HepG2 (cell line): Measurements from ENCODE around the gene MGAT5. TPM values are rescaled to one million over a fixed set of nuclear protein-coding genes. Genes with fewer than 3 reads are reported as not detected.
A peak's percentile ranks its signal among the peaks of the same experiment; 100 is the strongest.

Experiments
- DMAP1 ChIP-seq: IDR thresholded peaks from 2 replicates; pipeline ENCODE4 v1.6.1; 2016
- SOX5 ChIP-seq: IDR thresholded peaks from 2 replicates; pipeline ENCODE4 v1.6.1; 2016; ENCODE audit warnings: borderline replicate concordance
- STAG1 ChIP-seq: sonication (generic); formaldehyde crosslinking; IDR thresholded peaks from 2 replicates; pipeline ENCODE4 v1.4.0; 2020; ENCODE audit warnings: missing genetic modification reagents
- TBX2 ChIP-seq: sonication (generic); formaldehyde crosslinking; IDR thresholded peaks from 2 replicates; pipeline ENCODE4 v1.5.0; 2020; ENCODE audit warnings: missing genetic modification reagents, mild to moderate bottlenecking, borderline replicate concordance
- TCF7 ChIP-seq: sonication (generic); IDR thresholded peaks from 2 replicates; pipeline ENCODE4 v1.6.1; 2016; ENCODE audit warnings: antibody characterized with exemption, low read depth
- XRCC5 ChIP-seq: fragments of 200-400 bp; formaldehyde crosslinking; optimal IDR thresholded peaks from 2 replicates; pipeline ENCODE3; 2017; ENCODE audit warnings: mild to moderate bottlenecking, low read length
- YEATS4 ChIP-seq: sonication (generic); formaldehyde crosslinking; IDR thresholded peaks from 2 replicates; pipeline ENCODE4 v1.4.0; 2020; ENCODE audit warnings: missing genetic modification reagents, borderline replicate concordance
- ZNF44 ChIP-seq: sonication (generic); formaldehyde crosslinking; IDR thresholded peaks from 2 replicates; pipeline ENCODE4 v1.5.1; 2020; ENCODE audit warnings: mild to moderate bottlenecking, missing genetic modification reagents
- ZNF570 ChIP-seq: sonication (generic); formaldehyde crosslinking; IDR thresholded peaks from 2 replicates; pipeline ENCODE4 v1.4.0; 2020; ENCODE audit warnings: mild to moderate bottlenecking, missing genetic modification reagents, borderline replicate concordance
- ZNF792 ChIP-seq: IDR thresholded peaks from 2 replicates; pipeline ENCODE4 v1.6.1; 2016
- polyA plus RNA-seq, 8 experiments: library from polyadenylated mRNA; depleted of rRNA in 3 of 8; stranded (reverse) in 7 of 8; unstranded in 1 of 8; fragments of >200 nt; fragmentation: Illumina TruSeq in 4 of 8; extraction: Trizol in 4 of 8; gene quantifications; 2 replicates each; pipeline versions ENCODE4 v1.2.1 to v1.2.3, GENCODE V29; 2011 to 2016; ENCODE audit warnings: low read depth in 4 of 8, missing spikeins in 1 of 8, mixed read lengths in 1 of 8; ENCODE audit not compliant: insufficient read depth in 1 of 8
- total RNA-seq, 5 experiments: library from RNA; depleted of rRNA; stranded (reverse); fragments of >200 nt; fragmentation: Illumina TruSeq; extraction: Trizol; gene quantifications; 2 replicates each; pipeline ENCODE4 v1.2.3, GENCODE V29; 2016; ENCODE audit warnings: low read depth in 1 of 5
- TF ChIP-seq, protein P1 (sequence below): sonication (generic); formaldehyde crosslinking; IDR thresholded peaks from 2 replicates; pipeline ENCODE4 v1.4.0; 2020; ENCODE audit warnings: missing genetic modification reagents, low read depth, mild to moderate bottlenecking, borderline replicate concordance
- TF ChIP-seq, protein P2 (sequence below): sonication (generic); formaldehyde crosslinking; IDR thresholded peaks from 2 replicates; pipeline ENCODE4 v1.5.0; 2020; ENCODE audit warnings: mild to moderate bottlenecking, missing genetic modification reagents, moderate library complexity
- TF ChIP-seq, protein P3 (sequence below): sonication (generic); formaldehyde crosslinking; conservative IDR thresholded peaks from 2 replicates; pipeline ENCODE4 v1.4.0; 2020; ENCODE audit warnings: missing genetic modification reagents
- TF ChIP-seq, protein P4 (sequence below): fragments of 450-650 bp; IDR thresholded peaks from 2 replicates; pipeline ENCODE4 v1.6.1; 2017; ENCODE audit warnings: mild to moderate bottlenecking

The MGAT5 gene
- total and polyA plus RNA-seq, 2 of the 13 experiments (the other 11 are each of a cell fraction or from before 2014, with no cell fraction given): 33.1 to 60.2 TPM

DNA sequence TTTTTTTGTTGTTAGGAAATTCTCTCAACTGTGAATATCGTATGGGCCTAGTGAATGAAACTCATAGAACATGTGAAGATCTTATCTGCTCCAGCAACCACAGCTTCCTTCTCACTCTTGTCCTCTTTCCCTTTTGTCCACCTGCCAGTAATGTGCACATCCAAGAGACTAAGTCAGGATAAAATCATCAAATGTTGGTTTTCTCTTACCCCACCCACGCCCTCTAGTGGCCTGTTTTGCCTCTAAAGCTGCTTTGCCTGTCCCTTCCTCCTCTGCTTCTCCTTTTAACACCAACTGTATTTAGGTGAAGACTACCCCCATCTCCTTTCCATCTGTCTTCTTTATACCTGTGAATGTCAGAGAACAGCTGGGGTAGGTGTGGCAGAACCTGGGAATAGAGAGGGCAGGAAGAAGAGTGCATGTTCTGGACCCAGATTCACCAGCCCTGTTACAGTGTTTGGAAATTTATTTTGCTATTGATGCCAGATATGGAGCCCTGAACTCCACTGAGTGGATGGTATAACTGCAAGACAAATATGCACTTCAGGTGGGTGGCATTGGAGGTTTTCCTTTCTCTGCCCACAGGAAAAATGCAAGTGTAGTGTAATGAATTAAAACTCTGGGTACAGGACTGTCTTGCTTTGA, 8.4 kb upstream of the MGAT5 start (continued):
- TF ChIP-seq TCF7: no peak
- TF ChIP-seq STAG1: peak; percentile 68
- no peak for TF ChIP-seq ZNF792 (CRISPR knock-in tag)
- TF ChIP-seq, protein P1, sequence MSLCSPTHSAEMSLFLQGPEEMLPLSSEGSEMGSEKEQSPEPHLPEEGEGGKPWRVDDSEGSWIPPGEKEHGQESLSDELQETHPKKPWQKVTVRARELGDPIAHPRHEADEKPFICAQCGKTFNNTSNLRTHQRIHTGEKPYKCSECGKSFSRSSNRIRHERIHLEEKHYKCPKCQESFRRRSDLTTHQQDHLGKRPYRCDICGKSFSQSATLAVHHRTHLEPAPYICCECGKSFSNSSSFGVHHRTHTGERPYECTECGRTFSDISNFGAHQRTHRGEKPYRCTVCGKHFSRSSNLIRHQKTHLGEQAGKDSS (CRISPR knock-in tag): no peak
- TF ChIP-seq DMAP1: no peak
- peak; percentile 89 for TF ChIP-seq XRCC5
- TF ChIP-seq ZNF570 (CRISPR knock-in tag): no peak
- TF ChIP-seq, protein P2, sequence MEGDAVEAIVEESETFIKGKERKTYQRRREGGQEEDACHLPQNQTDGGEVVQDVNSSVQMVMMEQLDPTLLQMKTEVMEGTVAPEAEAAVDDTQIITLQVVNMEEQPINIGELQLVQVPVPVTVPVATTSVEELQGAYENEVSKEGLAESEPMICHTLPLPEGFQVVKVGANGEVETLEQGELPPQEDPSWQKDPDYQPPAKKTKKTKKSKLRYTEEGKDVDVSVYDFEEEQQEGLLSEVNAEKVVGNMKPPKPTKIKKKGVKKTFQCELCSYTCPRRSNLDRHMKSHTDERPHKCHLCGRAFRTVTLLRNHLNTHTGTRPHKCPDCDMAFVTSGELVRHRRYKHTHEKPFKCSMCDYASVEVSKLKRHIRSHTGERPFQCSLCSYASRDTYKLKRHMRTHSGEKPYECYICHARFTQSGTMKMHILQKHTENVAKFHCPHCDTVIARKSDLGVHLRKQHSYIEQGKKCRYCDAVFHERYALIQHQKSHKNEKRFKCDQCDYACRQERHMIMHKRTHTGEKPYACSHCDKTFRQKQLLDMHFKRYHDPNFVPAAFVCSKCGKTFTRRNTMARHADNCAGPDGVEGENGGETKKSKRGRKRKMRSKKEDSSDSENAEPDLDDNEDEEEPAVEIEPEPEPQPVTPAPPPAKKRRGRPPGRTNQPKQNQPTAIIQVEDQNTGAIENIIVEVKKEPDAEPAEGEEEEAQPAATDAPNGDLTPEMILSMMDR (CRISPR knock-in tag): peak; percentile 83
- TF ChIP-seq, protein P3, sequence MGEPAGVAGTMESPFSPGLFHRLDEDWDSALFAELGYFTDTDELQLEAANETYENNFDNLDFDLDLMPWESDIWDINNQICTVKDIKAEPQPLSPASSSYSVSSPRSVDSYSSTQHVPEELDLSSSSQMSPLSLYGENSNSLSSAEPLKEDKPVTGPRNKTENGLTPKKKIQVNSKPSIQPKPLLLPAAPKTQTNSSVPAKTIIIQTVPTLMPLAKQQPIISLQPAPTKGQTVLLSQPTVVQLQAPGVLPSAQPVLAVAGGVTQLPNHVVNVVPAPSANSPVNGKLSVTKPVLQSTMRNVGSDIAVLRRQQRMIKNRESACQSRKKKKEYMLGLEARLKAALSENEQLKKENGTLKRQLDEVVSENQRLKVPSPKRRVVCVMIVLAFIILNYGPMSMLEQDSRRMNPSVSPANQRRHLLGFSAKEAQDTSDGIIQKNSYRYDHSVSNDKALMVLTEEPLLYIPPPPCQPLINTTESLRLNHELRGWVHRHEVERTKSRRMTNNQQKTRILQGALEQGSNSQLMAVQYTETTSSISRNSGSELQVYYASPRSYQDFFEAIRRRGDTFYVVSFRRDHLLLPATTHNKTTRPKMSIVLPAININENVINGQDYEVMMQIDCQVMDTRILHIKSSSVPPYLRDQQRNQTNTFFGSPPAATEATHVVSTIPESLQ (CRISPR knock-in tag): no peak
- TF ChIP-seq, protein P4, sequence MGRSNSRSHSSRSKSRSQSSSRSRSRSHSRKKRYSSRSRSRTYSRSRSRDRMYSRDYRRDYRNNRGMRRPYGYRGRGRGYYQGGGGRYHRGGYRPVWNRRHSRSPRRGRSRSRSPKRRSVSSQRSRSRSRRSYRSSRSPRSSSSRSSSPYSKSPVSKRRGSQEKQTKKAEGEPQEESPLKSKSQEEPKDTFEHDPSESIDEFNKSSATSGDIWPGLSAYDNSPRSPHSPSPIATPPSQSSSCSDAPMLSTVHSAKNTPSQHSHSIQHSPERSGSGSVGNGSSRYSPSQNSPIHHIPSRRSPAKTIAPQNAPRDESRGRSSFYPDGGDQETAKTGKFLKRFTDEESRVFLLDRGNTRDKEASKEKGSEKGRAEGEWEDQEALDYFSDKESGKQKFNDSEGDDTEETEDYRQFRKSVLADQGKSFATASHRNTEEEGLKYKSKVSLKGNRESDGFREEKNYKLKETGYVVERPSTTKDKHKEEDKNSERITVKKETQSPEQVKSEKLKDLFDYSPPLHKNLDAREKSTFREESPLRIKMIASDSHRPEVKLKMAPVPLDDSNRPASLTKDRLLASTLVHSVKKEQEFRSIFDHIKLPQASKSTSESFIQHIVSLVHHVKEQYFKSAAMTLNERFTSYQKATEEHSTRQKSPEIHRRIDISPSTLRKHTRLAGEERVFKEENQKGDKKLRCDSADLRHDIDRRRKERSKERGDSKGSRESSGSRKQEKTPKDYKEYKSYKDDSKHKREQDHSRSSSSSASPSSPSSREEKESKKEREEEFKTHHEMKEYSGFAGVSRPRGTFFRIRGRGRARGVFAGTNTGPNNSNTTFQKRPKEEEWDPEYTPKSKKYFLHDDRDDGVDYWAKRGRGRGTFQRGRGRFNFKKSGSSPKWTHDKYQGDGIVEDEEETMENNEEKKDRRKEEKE: no peak
- TF ChIP-seq YEATS4: no peak
- 0 out of 2 replicates have a peak, but pooled peaks have one; percentile 30 for TF ChIP-seq ZNF44 (CRISPR knock-in tag)
- TF ChIP-seq SOX5: 0 out of 2 replicates have a peak, but pooled peaks have one; percentile 11
- TF ChIP-seq TBX2: 0 out of 2 replicates have a peak, but pooled peaks have one; percentile 22
